Stimulated activated CD4-positive, alpha-beta T cell treated with anti-CD3 and anti-CD28 coated beads, Interleukin-1b, Interleukin-23, amount 100 ng/mL, for 4 hours (primary cell): ENCODE data around the gene TAF13.
"Not testable (repeated sequence)": the region's sequence is repeated elsewhere in the genome, so short reads cannot be mapped to it uniquely, and the experiment has no call there.

Source experiments
- DNase-seq, 2 donors: peaks; one replicate each; pipeline ENCODE4 v3.0.0-alpha.2; 2020; ENCODE audit warnings: low read depth in 2 of 2

TAF13 gene

DNA sequence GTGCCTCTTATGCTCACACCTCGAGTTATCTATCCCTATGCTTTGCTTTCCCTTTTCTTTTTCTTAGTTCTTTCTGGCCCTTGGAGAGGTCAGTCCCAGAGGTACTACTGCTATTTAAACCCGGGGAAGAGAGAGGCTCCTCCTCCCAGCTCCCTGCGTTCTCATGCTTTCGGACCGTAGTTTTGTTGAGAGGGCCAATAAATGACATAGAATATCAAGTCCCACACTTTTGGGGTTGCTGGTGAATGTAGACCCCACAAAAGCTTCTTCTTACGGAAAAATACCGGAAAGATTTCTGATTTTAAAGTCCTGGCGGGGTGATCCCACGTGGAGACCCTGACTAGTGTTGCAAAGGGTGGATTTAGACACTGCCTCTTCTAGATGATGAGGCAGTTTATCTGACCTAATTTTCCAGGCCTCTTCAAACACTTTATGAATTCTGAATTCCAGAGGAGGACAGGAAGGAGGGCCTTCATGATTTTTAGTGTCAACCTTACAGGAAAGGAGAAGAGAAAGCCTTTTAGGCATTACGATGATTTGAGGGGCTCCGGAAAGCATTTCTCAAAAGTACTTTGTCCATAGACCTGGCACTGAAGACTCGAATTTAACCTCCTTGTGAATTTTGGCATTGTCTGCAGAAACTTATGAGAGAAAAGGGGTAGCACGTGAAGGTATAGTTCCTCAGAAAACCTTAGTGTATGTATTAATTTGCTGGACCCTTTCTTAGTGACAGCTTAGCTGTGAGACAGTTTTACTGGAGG is 15.5 kb upstream of the TAF13 start:
- DNase-seq = no peak

DNA sequence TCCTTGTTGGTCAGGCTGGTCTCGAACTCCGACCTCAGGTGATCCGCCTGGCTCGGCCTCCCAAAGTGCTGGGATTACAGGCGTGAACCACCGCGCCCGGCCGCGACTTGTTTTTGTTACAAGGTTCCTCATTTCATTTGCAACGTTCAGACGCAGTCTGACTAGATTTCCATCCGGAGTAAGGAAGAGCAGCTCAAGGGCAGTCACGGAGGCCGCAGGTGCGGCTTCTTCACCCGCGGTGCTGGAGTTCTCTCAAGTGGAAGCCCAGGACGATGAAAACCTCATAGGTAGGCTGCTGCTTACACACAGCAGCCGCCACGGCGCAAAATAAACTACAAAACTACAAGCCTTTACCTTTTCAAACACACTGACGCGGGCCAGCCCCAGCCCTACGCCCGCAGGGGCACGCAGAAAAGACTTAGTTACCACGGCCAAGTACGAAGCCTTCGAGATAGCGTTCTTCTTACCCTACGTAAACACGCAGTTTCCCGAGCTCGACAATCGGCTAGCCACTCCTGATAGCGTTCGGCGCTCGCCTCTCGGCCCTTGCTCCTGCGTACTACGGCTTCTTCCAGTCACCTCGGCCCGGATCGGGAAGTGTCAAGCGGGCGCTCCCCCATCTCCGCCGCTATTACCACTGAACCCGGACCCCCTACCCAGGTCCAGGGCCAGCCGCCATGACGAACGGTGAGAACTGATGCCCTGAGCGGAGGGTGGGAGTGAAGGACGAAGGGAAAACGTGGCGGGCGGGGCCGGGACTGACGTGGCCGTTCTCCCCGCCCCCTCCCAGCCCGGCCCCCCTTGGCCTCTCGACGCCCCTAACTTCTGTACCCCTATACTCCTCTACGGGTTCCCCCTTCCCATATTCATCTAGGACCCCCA is 14.6 kb upstream of the TAF13 start, which contains the start of gene TMEM167B:
TMEM167B (plus strand) TSS at position 569 of the 882 bp plus-strand sequence; CDS start at position 678, 109 bp downstream.
- peak; percentile 74 to 75 for DNase-seq

DNA sequence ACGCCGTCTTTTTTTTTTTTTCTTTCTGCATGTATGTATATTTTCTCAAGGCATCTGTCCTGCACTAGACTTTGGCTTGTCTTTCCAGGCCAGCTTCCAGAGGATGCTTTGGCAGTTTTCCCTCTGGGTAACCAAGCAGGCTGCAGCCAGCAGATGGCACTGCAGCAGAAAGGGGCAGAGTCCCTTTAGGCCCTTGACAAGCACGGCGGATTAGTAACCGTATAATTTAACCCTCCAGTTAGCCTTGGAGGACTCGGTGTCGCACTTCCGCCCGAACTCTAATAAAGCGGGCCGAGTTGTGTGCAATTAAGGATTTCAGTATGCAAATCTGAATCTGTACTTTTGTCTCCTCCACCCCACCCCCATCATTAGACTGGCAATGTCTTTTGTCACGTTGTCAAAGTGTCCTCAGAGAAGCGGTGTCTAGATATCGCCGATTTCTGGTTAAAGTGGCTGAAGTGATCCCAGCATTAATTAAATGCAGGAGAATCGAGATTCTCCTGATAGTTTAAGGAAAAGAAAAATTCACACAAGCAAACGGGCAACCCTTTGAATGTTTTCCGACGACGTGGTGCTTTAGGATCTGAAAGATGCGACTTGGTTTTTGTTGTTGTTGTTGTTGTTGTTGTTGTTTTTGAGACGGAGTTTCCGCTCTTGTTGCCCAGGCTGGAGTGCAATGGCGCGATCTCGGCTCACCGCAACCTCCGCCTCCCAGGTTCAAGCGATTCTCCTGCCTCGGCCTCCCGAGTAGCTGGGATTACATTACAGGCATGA is 13.6 kb upstream of the TAF13 start:
- DNase-seq = peak in 1 of 2 donors; percentile 18

DNA sequence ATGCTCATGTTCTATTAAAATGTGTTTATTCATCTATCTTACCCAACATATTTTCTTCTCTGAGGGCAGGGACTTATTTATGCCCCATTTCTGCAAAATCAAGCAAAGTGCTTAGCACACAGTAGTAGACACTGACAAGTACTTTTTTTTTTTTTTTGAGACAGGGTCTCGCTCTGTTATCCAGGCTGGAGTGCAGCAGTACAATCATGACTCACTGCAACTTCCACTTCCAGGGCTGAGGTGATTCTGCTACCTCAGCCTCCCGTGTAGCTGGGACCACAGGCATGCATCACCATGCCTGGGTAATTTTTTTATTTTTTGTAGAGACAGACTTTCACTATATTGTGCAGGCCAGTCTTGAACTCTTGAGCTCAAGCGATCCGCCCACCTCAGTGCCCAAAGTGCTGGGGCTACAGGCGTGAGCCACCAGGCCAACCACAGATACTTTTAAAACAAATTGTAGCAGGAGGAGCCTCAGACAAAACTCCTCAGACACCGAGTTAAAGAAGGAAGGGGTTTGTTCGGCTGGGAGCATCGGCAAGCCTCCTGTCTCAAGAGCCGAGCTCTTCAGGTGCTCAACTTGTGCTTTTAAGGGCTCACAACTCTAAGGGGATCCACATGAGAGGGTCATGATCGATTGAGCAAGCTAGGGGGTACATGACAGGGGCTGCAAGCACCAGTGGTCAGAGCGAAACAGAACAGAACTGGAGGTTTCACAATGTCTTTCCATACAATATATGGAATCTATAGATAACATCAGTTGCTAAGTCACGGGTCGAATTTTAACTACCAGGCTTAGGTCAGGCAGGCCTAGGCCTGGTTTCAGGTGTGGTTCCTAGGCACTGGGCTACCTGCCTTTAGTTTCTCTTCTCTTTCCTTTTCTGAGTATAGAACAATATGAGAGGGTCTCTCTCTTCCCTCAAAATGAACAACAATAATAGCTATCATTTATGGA is 9.0 kb upstream of the TAF13 start:
- no peak for DNase-seq

DNA sequence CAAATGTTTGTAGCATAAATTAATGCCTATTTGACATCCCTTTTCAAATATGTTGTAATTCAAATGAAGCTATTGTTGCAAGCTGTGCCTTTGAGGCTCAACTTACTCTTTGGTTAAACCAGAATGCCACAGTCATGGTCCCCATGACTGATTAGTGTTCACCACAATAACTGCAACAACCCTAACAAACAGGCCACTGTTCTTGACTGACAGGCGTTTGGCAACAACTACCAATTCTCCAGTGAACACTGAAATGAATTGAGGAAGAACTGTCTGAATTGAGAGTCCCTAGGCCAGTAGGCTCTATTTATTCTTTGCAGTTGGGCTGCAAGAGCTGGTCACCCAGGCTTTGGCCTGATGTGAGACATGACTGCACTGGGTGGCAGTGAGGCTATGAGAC is 8.1 kb upstream of the TAF13 start:
- no peak for DNase-seq

DNA sequence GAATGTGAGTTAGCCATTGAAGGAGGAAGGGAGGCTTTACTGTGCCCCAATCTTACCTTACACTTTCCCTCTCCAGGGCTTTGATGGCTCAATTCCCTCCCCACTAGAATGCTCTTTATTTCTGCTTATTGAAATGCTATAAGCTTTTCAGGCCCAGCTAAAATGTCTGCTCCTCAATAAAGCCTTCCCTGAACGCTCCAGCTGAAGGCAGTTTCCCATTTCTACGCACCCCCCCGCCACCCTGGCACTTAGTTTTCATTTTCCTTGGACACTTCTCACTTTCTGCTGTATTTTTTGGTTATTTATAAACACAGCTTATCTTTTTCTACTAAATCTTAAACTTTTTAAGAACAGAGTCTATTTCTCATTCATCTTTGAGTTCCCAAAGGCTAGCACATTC is 7.7 kb upstream of the TAF13 start:
- no peak for DNase-seq

DNA sequence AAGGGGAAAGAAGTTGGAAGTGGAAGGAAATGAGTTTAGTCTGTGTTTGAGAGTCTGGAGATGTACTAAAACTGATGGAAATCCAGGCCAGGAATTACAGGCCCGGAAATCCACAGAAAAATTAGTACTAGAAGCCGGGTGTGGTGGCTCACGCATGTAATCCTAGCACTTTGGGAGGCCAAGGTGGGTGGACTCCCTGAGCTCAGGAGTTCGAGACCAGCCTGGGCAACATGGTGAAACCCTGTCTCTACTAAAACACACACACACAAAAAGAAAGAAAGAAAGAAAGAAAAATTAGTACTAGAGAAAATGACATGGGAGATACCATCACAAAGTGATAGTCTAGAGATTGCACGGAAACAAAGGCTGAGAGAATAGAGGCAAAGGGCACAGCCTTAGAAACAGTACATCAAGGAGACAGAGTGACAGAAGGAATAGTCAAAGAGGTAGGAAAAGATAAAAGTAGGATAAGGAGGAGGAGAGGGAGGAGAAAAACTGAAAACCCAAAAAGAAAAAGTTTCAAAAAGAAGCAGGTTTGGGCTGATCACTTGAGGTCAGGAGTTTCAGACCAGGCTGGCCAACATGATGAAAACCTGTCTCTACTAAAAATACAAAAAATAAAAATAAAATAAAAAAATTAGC is 4.8 kb upstream of the TAF13 start:
- DNase-seq = no peak

DNA sequence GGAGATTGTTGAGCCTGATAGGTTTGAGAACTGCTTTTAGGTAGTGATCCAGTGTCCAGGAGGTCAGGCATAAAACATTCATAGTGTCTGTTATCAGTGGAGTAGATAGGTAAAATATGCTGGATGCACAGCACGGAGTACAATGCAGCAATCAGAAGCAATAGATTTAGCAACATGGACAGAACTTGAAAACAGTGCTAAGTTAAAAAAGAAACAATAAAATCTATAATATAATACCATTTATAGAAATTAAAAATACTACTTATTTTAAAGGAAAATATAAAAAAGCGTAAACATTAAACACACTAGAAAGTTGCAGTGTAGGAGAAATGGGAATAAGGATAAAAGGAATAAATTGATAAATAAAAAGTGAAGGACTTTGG is 3.4 kb upstream of the TAF13 start:
- DNase-seq = no peak

DNA sequence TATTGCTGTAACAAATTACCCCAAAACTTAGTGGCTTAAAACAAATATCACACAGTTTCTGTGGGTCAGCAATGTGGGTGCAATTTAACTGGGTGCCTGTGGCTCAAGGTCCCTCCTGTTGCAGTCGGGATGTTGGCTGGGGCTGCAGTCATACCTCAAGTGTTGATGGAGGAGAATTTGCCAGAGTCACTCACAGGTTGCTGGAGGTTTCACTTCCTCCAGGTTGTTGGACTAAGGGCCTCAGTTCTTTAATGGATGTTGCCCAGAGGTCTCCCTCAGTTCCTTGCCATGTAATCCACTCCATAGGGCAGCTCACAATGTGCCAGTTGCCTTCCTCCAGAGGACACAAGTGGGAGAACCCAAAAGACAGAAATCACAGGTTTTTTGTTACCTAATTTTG is 2.5 kb upstream of the TAF13 start:
- no peak for DNase-seq

DNA sequence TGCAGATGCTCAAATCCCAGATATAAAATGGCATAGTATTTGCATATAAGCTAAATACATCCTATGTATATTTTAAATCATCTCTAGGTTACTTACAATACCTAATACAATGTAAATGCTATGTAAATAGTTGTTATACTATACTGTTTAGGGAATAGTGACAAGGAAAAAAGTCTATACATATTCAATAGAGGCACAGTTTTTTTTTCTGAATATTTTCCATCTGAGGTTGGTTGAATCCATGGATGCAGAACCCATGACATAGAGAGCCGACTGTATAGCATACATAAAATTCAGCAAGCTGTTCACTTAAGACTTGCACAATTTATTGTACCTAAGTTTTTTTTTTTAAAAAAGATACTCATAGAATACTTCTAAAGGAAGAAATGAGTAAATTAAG is 6.5 kb downstream of the TAF13 start:
- no peak for DNase-seq

DNA sequence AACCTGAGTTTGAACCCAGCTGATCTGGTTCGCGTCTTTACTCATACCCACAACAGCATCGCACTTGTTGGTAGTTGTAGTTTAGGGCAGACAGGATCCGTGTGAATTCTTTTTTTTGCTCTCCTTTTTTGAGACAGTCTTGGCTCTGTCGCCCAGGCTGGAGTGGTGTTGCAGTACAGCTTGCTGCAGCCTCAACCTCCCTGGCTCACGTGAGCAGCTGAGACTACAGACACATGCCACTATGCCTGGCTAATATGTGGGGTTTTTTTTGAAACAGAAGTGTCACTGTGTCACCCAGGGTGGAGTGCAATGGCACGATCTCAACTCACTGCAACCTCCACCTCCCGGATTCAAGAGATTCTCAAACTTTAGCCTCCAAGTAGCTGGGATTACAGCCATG is 7.9 kb downstream of the TAF13 start:
- DNase-seq = no peak

DNA sequence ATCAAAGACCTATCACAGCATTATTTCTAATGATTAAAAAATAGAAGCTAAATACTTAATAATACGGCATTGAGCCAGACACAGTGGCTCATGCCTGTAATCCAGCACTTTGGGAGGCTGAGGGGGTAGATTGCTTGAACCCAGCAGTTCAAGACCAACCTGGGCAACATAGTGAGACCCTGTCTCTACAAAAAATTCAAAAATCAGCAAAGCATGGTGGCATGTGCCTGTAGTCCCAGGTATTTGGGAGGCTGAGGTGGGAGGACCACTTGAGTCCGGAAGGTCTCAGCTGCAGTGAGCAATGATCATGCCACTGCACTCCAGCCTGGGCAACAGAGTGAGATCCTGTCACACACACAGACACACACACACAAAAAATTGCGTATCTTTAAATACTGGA is 10.7 kb downstream of the TAF13 start:
- no peak for DNase-seq

DNA sequence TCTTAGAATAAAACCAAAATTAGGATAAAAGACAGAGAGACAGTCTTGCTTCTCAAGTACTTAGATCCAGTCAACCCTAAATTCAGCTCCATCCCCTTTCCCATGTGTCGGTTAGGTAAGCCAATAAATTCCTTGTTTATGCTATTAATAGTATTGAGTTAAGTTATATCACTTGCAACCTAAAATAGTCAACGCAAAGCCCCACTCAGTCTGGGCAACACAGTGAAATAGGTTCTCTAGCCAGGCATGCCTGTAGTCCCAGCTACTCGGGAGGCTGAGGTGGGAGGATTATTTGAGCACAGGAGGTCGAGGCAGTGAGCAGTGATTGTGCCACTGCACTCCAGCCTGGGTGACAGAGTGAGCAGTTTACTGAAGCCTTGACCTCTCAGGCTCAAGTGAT is 14.6 kb downstream of the TAF13 start:
- DNase-seq = no peak

DNA sequence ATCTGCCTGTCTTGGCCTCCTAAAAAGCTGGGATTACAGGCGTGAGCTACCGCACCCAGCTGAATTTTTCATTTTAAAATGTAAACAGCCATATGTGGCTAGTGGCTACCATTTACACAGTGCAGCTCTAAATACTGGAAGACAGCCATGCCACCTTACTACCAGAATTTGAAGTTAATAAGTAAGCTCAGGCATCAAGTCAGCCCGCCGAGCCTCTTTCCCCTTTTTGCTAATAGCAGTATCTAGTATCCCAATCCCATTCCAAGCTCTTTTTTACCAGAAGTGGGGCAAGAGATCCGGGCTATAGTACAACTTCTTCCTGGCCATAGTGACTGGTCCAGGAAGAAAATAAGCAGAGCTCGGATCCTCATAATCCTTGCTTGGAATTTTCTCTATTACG is 15.1 kb downstream of the TAF13 start:
- no peak for DNase-seq

DNA sequence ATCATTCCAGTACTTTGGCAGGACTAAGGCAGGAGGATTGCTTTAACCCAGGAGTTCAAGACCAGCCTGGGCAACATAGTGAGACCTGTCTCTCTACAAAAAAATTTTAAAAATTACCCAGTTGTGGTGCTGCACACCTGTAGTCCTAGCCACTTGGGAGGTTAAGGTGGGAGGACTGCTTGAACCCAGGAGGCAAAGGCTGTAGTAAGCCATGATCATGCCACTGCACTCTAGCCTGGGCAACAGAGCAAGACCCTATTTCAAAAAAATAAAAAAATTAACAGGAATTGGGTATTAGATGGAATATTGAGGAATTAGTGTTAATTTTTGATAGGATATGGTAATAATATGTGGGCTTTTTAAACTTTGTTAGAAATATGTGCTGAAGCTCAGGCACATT is 16.8 kb downstream of the TAF13 start:
- no peak for DNase-seq

DNA sequence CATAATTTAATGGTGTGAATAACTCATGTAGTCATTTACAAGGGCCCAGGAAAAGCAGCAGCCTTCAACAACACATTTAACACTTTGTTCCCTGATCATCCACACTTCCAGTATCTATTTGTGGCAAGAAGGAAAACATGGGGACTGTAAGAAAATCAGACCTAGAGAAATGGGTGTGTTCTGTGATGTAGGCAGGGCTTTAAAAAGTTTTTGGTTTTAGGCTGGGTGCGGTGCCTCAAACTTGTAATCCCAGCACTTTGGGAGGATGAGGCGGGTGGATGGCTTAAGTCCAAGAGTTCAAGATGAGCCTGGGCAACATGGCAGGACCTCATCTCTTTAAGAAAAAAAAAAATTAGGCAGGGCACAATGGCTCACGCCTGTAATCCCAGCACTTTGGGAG is 19.7 kb downstream of the TAF13 start:
- no peak for DNase-seq

DNA sequence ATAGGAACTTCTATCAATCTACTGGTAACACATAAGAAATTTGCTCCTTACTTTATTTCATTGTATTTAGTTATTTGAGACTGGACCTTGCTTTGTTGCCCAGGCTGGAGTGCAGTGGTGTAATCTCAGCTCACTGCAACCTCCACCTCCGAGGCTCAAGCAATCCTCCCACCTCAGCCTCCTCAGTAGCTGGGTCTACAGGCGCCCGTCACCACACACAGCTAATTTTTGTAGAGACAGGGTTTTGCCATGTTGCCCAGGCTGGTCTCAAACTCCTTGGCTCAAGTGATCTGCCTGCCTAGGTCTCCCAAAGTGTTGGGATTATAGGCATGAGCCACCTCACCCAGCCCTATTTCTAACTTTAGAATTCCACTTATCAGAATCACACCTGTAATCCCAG is 23.7 kb downstream of the TAF13 start:
- DNase-seq = not testable (repeated sequence)

DNA sequence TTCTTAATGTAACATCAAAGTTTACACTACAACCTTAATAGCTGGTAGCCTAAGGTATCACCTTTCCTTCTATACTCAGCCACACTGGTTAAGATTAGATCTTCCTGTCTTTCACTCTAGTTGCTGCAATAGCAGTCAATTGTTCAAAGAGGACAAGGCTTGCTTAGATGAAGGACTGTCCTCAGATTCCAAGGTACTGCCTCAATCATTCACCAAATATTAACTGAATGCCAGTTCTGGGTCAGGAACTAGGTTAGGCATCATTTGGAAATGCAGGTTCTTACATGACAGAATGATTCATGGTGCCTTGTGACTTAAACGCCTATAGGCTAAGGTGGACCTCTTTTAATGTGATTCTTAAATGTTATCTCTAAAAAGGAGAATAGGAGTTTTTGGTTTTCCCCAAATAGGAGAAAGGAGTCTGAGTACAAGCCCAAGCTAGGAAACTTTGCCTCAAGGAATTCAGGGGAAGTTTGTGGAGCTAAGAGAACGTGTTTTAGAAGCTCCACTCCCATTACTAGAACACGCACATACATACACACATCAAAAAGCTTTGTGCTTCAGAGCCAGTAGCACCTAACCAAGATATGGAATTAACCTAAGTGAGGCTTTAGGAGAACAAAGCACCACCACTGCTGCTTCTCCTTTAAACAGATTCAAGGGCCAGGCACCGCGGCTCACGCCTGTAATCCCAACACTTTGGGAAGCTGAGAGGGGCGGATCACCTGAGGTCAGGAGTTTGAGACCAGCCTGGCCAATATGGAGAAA is 25.4 kb downstream of the TAF13 start:
- DNase-seq = no peak

DNA sequence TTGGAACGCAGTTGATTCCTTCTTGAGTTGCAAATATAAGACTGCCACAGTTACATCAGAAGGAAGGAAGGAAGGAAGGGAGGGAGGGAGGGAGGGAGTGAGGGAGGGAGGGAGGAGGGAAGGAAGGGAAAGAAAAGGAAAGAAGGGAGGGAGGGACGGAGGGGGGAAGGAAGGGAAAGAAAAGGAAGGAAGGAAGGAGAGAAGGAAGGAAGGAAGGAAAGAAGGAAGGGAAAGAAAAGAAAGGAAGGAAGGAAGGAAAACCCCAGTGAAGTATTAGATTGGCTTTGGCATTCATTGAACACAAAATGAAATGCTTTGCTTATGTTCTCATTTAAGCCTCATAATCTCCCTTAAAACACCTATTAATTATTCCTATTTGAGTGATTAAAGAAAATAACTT is 27.5 kb downstream of the TAF13 start:
- no peak for DNase-seq

DNA sequence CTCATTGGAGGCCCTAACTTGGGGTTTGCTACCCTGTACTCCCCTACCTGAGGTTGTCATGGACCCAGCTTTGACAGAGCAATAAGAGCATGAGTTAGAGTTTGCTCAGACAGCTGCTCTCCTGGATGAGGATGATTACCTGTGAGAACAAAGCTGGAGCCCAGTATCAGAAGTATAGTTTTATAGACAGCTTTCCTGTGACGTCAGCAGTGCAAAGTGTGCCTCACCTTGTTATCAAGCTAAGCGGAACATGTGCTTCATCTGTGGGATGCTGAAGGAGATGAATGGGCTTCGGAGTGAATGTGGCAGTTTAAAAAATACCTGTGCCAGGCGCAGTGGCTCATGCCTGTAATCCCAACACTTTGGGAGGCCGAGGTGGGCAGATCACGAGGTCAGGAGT is 28.5 kb downstream of the TAF13 start:
- DNase-seq = no peak
